ENCODE results near the gene PLSCR3.

The PLSCR3 gene

DNA sequence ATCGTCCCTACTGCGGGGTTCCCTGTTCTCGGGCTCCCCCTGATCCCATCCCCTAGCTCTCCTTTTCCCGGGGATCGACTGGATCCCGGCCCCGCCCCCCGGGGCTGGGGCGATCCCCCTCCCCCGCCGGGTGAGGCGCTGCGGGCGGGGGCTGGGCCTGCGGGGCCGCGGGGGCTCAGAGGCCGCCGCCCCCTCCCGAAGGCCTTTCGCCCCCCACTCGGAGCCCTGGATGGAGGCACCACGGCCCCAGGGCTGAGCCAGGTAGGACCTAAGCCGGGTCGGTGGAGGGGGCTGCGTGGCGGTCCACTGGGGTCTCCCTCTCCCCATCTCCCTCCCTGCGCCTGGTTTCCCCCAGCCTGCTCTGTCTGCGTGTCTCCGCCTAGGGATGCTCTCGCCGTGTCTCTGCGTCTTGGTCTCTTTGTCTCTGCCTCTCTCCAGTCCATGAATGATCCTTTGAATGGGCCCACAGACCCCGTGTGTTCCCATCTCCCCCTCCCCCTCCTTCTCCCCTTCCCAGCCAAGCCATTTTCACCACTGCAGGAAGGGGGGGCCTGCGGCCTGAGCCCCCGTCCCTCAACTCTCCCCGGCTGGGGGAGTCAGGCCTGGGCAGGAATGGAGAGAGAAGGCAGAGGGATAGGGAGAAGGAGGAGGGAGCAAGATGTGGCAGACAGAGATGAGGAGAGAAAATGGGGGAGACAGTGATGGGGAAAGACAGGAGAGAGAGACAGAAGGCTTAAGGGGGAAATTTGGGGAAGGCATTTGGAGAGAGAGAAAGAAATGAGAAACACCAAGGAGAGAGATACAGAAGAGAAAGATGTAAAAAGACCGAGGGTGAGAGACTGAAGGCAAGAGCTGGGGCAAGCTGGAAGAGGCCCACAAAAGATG is 11.3 kb upstream of the PLSCR3 start:
- DNase-seq: no peak

DNA sequence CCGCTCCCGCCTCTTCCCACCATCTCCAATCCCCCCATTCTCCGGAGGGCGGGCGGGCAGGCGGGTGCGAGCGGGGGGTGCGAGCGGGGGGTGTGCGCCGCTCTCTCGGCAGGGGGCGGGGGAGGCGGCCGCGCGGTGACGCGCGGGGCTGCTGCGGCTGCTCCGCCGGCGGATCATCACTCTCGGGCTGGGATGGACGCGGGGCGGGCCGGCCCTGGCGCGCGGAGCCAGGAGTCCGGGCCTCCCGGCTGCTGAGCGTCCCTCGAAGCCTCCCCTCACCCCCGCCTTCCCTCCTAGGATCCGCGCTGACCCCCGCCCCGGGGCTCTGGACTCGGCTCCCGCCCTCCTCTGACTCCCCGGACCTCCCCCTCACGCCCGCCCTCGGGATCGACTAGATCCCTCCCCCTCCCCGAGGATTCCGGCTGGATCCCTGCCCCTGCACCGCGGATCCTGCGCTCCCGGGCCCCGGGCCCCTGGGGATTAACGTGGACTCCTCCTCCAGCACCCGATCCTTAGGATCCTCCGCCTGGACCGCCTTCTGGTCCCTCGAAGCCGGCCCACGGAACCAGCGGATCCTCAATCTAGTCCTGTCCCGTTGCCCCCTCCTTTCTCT is 10.5 kb upstream of the PLSCR3 start:
- DNase-seq: no peak

DNA sequence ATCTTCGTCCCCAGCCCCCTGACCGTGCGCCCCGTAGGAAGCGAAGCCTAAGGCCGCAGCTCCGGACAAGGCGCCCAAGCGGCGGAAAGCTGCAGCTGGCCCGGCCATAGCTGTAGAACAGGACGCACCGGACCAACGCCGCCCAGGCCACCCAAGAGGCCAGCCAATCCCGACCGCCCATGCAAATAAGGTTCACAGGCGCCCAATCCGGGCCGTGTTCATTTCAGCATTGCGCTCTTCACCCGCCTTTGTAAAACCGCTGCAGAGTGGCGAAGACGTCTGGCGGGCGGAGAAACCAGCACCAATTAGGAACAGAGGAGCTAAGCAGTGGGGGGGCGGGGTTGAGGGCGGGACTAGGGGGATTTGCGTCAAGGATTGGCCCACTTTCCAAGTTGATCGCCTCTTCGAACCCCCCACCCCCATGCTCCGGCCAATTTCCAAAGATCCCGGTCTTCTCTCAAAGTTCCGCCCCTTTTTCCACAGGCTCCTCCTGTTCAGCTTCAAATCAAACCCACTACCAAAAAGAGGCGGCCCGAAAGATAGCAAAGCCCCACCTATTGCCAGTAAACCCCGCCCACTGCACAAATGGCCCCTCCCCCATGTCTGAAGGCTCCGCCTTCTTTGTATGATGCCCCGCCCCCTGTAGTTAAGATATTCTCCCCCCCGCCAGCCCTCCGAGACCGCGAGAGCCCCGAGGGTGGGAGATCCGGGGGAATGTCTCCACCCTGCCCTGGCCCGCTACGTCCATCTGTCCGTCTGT is 9.8 kb upstream of the PLSCR3 start, which contains the start of gene TMEM256:
TSS of gene TMEM256 (minus strand) at position 121 of the 760 bp plus-strand sequence. CDS start at position 108, 13 bp downstream.
- peak; percentile 97 for DNase-seq

DNA sequence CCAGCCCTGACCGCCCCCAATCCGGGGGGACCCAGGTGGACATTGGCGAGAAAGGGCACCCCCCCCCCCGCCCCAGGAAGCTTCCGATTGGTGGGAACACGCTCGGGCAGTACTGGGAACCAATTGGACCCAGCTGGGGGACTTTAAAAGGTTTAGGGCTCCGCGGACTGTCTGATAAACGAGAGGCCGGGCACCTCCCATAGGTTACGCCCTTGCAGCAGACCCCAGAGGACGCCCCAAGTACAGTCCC is 9.3 kb upstream of the PLSCR3 start:
- no peak for DNase-seq

DNA sequence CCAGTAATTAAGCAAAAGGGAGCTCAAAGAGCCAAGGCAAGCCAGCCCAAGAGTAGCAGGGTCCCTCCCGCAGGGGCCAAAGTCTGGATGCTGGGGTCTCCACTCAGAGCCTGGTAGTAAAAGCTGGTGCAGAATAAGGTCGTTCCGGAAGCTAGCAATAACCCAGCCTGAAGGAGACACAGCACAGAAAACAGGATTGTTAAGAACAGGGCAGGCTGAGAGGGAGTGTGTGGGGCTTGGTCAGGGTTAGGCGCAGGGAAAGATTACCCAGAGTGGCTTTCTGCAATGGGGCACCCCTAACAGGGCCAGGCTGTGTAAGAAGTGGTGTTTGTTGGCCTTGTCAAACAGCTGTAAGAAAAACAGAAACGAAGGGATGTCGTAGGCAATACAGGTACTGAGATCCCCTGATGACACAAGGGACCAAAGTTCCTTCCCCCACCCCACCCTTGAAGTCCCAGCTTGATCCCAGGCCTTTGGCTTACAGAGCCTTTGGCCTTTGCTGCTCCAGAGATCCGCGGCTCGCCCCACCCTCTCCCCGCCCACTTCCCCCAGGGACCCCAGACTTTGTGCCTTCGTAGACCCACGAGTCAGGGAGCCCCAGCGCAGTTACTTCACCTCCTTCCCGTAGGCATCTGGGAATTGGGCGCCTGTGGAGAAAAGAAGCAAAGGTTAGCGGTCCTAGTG is 8.9 kb upstream of the PLSCR3 start:
- DNase-seq: peak; percentile 25

DNA sequence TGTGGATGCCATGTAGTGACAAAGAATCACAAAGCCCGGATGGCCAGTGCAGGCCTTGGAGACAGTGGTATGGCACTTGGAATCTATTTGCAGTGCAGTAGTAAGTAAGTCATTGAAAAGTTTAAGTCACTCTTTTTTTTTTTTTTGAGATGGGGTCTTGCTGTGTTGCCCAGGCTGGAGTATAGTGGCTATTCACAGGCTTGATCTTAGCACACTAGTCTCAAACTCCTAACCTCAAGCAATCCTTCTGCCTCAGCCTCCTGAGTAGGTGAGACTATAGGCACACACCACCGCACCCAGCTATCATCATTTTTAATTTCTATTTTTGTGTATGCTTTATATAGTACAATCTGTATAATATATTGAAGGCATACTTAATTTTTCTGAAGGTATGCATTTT is 4.3 kb upstream of the PLSCR3 start:
- DNase-seq: no peak

DNA sequence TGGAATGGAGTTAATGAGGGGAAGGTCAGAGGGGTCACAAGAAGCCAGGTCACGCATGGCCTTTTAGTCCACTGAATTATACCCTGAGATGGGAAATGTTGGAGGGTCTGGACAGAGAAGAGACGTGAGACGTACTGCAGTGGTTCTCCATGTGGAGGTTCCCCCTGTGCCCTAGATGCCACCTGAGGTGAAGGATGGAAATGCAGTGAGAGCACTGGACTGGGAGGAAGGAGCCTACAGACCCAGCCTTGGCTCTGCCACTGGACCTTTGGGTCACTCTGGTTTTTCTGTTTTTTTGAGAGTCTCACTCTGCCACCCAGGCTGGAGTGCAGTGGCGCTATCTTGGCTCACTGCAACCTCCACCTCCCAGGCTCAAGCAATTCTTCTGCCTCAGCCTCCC is 1.8 kb upstream of the PLSCR3 start:
- no peak for DNase-seq

DNA sequence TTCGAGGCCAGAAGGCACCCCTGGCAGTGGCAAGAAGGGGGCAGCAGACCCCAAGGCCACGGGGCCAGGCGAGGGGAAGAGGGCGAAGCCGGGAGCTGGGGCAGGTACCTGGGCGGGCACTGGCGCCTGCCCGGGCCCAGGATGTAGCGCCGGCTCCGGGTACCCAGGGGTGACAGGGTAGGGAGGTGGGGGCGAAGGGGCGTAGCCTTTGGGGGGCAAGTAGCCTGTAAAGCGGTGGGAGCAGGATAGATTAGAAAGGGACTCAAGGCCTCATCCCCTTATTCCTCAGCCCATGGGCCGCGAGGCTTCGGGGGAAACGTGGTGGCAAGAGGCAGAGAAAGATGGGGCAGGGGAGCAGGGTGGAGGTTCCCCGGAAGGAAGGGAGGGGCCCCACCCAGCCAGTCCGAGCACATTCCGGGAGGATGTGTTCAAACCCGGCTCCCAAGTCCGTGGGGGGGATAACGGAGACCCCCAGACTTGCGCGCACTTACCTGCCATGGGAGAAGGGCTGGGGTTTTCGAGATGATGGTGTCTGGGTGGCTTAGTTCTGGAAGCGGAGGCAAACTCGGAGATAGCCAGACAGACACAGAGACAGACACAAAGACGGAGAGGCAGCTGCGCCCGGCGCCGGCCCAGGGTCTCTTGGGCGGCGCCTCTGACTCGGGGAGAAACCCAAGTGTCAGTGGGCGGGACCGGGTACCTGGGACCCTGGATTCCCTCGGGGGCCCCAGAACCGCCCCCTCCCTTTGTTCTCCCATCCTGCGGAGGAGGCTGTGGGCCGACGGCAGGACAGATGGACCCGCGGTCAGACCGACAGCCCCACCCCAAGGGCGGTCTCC is 493 bp downstream of the PLSCR3 start:
- peak; percentile 54 for DNase-seq

DNA sequence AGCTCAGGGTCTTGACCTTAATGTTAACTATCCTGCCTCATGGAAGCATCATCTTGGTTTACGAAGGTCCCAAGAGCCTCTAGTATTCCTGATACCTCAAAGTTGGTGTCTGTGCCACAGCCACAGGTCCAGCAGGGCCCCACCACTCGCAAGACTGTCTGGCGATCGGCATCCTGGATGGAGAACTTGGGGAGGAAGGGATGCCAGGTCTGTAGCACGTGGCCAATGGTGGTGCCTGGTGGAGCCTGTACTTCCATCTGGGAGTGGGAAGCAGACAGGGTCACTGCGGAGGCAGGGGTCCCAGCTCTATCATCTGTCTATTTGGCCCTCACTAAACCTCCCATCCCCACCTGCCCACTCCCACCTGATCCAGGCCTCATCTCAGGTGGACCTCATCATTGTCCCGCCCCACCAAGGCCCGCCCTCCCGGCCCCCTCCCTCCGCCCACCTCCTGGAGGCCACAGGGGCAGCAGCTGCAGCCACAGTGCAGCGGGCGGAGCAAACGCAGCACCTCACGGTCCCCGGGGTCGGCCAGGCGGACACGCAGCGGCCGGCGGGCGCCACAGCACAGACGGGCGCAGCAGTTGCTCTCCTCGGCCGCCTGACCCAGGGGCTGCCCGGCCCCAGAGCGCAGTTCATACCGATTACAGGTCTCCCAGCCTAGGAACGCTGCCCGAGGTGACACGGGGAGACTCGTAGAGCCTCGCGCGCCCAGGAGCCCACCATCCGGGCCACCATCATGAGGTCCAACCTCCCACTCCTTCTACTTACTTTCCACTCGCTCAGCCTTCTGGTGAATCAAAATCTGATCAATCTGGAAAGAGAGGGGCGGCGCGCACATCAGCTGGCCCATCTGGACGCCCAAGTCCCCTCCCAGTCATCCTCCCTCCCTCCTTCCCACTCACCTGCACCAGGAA is 1.4 kb downstream of the PLSCR3 start:
- DNase-seq: no peak

DNA sequence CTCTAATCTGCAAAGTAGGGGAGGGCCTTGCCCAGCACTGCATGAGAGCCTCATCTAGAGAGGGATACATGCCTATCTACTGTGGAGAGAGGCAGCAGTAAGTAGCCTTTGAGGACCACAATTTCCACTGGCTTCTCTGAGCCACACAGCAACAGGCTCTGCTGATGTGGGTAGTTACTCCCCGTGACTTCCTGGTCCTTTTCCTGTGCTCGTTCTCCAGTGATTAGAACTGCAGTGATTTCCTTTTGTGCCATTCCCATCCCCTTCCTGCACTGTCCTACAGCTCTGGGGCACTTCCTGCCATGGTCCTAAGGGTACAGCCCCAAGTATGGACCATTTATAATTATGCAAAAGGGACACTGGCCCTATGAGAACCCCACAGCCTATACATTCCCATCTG is 3.0 kb downstream of the PLSCR3 start:
- DNase-seq: no peak

DNA sequence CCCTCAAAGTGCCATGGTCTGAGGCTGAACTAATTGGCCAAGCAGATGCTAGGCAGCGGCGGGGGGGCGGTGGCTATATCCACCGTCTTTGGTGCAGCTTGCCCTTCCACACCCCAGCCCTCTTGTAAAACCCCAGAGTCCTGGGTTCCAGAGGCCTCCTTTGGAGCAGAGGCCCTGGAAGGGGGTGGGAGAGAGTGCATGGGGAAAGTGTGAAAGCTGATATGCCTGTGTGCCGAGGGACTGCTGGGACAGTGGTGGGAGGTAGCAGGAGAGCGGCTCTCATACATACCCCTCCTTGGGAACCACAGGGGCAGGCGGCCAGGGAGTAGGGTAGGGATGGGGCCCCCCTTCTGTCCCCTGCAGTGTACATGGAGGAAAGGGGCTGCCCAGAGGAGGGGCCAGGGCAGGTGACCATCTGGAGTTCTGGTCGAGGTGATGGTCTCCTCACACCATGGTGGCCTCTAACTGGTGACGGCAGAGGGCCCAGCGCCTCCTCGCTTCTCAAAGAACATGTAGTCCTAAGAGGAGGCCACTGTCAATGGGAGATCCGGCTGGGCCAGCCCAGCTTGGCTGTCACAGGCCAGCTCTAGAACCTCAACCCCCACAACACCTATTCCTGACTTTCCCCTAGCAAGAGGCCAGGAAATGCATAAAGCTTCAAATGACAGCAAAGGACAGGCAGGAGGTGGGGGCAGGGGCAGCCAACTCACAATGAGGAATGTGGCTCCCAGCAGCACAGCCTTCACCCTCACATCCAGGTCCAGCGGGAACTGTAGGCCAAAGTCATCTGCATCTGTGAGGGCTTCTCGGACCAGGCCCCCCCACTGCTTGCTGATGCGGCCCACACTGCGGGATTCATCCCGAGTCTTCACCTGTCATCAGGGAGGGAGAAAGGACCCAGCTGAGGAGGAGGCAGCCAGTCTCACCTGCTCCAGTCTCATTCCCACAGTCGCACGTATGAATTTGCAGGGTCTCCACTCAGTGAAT is 4.1 kb downstream of the PLSCR3 start:
- DNase-seq: no peak

DNA sequence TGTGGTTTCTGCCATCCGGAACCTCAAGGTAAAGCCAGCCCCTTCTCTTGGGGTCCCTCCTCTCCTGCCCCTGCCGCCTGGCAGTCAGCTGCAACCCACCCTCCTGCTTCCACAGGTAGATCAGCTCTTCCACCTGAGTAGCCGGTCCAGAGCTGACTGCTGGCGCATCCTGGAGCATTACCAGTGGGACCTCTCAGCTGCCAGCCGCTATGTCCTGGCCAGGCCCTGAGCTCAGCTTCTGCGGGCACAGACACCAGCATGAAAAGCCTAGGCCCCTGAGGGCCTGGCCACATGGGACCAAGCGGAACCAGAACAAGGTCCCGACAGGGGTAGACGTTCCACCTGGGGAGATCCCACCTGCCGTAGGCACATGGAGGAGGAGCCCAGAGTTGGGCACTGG is 5.5 kb downstream of the PLSCR3 start:
- no peak for DNase-seq

DNA sequence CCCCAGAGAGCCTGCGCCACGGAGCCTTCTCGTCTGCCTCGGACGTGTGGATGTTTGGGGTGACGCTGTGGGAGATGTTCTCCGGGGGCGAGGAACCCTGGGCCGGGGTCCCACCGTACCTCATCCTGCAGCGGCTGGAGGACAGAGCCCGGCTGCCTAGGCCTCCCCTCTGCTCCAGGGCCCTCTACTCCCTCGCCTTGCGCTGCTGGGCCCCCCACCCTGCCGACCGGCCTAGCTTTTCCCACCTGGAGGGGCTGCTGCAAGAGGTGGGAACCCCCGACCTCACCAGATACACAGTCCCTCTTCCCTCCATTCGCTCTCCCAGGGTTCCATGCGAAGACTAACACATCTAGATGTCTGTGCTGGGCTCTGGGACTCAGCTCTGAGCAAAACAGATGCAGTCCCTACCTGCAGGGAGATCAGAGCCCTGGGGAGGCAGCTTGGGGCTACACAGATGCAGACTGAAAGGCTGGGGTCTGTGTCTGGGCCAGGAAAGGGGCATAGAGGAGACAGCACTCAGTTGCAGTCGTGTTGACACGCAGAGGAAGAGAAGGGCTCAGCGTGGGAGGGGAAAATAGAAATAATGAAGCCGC is 9.7 kb downstream of the PLSCR3 start:
- no peak for DNase-seq

DNA sequence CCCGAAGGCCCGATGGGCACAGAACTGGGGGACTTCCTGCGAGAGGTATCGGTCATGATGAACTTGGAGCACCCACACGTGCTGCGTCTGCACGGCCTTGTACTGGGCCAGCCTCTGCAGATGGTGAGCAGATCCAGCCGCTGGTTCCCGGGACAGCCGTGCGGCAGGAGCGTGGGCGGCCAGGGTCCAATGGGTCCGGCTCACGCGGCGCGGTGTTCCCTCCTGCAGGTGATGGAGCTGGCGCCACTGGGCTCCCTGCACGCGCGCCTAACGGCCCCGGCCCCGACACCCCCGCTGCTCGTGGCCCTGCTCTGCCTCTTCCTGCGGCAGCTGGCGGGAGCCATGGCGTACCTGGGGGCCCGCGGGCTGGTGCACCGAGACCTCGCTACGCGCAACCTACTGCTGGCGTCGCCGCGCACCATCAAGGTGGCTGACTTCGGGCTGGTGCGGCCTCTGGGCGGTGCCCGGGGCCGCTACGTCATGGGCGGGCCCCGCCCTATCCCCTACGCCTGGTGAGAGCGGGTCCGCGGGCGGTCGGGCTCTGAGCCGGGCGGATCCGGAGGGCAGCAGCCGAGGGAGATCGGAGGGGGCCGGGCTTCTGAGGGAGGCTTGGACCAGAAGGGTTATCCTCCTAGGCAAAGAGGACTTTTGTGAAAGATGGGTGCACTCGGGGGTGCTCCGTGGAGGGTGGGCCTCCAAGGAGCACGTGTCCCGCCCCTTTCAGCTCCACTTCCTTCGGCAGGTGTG is 10.4 kb downstream of the PLSCR3 start:
- peak; percentile 82 for DNase-seq

DNA sequence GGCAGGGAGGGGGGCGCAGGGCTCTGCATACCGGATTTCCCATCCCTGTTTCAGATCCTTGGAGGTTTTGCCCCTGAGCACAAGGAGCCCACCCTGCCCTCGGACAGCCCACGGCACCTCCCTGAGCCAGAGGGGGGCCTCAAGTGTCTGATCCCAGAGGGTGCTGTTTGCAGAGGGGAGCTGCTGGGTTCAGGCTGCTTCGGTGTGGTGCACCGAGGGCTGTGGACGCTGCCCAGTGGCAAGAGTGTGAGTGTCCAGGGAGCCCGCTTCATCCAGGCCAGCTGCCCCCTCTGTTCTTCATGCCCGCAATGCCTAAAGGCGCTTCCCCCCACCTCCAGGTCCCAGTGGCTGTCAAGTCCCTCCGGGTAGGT is 11.0 kb downstream of the PLSCR3 start:
- no peak for DNase-seq

DNA sequence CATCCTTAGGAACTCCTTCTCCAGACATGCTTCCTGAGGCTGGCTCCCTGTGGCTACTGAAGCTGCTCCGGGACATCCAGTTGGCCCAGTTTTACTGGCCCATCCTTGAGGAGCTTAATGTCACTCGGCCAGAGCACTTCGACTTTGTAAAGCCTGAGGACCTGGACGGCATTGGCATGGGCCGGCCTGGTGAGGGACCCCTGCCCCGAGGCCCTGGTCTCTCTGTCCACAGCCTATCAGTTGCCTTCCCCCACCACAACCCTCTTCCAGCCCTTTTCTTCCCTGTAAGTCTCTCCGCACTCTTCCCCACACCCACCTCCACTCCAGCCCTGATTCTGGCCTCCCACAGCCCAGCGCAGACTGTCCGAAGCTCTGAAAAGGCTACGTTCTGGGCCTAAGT is 11.4 kb downstream of the PLSCR3 start:
- DNase-seq: no peak

DNA sequence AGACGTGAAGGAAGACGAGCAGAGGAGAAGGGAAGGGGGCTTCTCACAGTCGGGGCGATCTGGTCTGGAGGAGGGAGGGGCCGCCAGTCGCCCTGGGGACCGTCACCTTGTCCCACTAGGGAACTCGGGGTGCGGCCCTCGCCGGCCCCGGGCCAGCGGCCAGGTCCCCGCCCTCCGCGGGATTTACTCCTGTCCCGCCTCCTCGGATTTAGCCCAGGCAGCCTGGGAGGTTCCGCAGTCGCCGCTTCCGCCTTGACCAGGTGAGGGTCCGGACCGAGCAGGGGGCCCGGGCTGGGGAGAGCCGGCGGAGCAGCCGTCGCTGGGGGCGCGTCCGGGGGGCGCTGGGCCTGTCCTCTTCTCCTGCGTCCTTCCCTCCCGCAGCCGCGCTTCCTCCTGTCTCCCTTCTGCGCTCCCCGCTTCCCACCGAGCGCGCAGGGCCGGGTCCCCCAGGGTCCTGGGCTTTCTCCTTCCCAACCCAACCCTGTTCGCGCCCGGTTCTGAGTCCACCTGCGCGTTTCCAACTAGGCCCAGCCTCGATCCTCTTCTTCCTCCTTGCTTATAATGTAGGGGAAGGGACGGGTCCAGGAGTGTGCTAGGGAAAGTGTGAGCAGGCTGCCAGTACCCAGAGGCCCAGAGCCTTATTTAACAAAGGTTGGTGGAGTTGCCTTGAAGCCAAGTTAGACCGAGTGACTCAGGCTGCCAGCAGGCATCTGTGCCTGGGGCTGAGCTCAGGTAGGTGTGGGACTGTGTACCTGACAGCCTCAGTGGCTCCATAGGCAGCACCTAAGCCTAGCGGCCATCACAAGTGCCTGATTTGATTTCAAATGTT is 13.3 kb downstream of the PLSCR3 start, which contains the start of gene TNK1:
TSS of gene TNK1 (plus strand) at position 235 of the 829 bp plus-strand sequence. CDS start 1,838 bp downstream, outside the sequence.
- DNase-seq: no peak

DNA sequence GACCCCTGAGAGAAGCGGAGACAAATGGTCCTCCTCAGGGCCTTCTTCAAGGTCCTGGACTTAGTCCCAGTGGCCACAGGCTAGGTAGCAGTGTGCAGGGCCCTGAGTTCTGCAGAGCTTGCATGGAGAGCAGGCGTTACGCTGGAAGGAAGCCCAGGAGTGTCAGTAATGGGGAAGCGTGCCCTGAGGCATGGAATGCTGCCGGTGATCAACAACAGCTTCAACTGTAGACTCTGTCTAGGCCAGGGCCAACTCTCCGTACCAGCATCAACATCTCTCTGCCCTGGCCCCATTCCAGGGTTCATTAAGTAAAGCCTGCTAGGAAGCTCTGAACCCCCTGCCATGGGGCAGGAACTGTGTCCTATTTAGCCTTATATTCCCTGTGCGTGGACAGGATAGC is 14.0 kb downstream of the PLSCR3 start:
- DNase-seq: no peak
